Gastroesophageal sphincter (tissue), 3 donors: Measurements from ENCODE around the gene MAPK14.

ENCODE experiments used
- CTCF ChIP-seq, 4 experiments: fragments of 200-600 bp in 2 of 4; fragments of 450-650 bp in 2 of 4; sonication (generic) in 1 of 4; IDR thresholded peaks; one replicate each; pipeline ENCODE4 v1.5.1; 2017 to 2019; ENCODE audit warnings: antibody characterized with exemption in 4 of 4, mild to moderate bottlenecking in 2 of 4, moderate library complexity in 2 of 4
- EP300 ChIP-seq: sonication (generic); formaldehyde crosslinking; IDR thresholded peaks from one replicate; pipeline ENCODE4 v1.6.1; 2017; ENCODE audit warnings: antibody characterized with exemption, mild to moderate bottlenecking
- POLR2AphosphoS5 ChIP-seq: sonication (generic); formaldehyde crosslinking; IDR thresholded peaks from one replicate; pipeline ENCODE4 v1.6.1; 2017; ENCODE audit warnings: antibody characterized with exemption

- no peak for TF ChIP-seq CTCF (IDR thresholded peaks at IDR 0.05)
- TF ChIP-seq EP300: no peak
- no peak for TF ChIP-seq POLR2AphosphoS5
These were observed 39.2 kb downstream of the MAPK14 start for GRCh38 chr6:36066817-36067216.
